ENCODE measurements around the gene RPLP2.

The RPLP2 gene

DNA sequence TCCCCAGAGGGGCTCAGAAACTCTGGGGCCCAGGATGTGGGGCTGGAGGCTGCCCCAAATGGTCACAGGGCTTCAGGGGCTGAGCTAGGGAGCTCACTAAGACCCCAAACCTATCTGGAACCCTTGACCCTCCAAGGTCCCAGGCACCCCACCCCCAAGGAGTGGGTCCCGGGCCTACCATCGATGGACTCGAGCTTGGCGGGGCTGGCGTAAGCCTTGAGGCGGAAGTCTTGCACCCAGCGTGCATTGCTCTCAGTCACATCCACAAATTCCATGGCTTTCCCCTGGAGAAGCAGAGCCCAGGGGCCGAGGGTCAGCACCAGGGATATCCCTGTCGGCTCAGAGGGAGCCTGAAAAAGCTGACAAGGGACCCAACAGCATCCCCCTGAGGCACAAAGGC is 35.9 kb upstream of the RPLP2 start:
- DNase-seq (ENCODE audit: low read depth) = no peak

DNA sequence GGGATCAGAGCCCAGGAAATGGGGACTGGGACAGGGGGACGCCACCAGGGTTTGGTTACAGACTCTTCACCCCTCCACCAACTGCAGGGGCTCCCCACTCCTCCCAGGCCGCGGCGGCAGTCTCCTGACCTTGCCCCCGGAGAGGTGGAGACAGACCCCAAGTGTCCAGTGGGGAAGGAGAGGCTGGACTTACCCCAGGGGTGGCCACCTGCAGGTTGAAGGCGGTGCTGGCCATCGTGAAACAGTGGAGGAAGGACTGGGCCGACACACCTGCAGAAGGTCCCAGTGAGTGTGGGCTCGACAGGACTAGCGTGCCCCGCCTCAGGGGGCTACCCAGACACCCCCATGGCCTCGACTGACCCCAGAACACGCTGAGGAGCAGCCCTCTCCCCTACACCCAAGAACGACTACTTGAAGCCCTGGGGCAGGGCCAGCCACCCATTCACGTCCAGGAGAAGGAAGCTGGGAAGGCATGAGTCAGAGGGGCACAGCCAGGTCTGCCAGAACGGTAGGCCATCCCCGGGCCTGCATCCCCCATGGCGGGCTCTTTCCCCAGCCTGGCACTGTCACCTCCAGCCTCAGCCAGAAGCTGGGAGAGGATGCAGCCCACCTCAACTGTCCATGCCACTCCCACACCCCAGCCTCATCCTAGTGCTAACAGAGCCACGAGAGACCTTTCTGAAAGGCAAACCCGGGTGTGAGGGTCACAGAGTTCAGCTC is 34.7 kb upstream of the RPLP2 start:
- no peak for DNase-seq (ENCODE audit: low read depth)

DNA sequence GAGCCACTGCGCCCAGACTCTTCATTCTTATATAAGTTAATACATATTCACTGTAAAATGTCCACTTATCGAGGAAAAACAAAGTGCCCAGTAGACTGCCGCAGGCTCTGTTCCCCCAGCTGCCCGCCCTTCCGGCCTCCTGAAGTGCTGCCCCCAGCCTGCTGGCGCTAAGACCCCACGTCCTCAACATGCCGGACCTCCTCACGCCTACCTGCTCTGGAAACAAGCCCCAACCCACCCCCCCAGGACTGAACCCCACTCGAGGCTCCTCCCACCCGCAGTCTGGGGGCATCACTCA is 33.6 kb upstream of the RPLP2 start:
- DNase-seq (ENCODE audit: low read depth) = no peak

DNA sequence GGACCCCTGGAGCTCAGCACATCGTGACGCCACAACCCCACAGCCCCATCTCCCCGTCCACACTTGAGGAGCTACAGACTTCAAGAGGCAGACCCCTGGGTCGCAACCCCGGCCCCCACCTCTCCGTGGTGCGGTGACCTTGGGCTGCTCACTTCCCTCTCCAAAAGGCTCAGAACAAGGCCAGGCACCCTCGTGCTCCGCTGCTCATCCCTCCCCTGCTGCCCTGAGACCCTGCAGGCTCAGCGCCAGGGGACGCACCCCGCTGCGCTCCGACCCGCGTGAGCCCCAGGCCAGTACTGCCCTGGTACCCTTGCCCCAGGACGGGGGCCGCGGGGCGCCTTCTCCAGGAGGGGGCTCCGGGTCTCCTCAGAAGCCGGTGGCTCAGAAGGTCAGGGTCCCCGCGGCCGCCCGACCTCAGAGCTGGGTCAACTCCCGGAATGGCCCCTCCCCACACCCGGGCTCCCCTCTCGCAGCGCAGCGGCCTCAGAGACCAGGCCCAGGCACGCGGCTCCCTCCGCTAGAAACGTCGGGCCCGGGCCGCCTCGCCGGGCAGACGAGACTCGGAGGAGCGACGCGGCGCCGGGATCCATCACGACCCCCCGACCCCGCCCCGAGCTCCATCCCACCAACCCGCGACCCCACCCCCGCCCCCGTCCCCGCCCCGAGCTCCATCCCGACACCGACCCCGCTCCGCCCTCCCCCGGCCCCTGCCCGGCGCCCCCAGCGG is 33.0 kb upstream of the RPLP2 start:
- DNase-seq (ENCODE audit: low read depth) = peak; percentile 35

DNA sequence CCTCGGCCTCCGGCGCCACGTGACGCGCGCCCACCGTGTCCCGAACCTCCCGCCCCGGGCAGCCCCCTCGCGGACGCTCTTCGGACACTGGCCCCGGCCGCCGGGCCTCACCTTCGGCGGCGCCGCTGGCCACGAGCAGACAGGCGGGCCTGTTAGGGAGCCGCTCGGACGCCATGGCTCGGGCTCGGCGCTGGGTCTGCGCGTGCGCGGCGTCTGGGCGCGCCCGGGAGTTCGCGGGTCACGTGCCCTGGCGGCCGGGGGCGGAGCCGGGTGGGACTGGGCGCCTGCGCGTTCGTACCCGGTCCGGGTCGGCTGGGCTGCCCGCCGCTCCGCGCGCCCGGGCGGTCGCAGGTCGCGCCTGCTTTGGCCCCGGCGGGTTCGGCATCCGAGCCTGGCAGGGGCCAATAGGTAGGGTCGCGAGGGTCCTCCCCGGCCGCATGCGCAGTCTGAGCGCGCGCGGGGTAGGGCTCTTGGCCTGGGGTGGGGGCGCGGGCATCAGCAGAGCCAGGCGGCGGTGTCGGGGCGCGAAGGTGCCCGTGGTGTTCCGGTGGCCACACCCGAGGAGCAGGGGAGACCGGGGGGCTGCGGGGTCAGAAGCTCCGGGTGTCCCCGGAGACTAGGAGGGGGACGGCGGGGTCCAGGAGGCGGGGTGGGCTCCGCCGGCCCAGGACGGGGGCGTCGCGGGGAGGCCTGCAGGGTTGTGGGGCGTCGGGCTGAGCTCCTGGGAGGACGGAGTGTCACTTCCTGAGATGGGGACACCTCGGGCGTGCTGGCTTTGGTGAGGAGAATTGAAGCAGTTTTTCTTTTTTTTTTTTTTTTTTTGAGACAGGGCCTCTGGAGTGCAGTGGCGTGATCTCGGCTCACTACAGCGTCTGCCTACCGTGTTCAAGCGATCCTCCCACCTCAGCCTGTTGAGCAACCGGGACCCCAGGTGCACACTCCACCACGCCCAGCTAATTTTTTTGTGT is 32.2 kb upstream of the RPLP2 start, which contains the start of gene GATD1:
TSS of gene GATD1 (minus strand) at position 200 of the 968 bp plus-strand sequence. CDS start at position 175, 25 bp downstream.
- peak; percentile 94 for DNase-seq (ENCODE audit: low read depth)

DNA sequence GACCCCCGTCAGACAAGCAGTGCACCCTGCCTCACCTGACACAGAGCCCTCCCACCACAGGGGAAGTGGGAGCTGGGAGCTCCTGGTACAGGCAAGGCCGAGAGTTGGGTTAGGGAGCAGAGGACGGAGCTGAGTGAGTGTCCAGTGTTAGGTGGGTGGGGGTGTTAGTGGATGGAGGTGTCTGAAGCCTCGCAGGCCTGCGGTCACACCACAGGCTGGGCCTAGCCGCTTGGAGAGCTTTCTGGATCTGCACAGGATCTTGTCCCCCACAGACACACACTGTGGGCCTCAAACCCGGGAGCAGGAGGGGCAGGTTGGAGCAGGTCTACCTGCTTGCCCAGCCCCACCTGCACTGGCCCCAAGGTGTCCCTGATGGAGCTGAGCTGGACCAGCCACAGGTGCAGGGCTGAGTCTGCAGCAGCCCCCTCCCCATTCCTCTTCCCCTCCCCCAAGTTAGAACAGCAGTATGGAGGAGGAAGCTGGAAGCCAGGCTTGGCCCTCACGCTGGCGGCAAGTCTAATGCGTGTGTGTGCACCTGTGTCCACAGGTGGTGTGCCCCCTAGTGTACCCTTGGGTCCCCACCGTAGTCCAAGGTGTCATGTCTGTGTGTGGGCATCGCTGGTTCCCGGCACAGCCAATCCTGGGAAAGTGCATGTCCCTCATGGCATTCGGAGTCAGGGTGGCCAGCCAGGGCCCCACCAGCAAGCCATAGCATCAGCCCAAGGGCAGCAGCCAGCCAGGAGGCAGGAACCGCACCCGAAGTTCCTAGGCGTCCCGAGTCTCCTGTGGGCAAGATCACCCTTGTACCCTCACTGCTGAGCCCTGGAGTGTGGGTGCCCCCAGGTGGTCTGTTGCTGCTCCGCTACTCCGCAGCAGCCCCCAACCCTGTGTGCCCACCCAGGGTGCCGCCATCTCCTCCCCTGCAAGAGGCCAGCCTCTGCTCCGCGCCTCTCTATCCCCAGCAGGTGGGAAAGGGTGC is 30.5 kb upstream of the RPLP2 start:
- no peak for DNase-seq (ENCODE audit: low read depth)

DNA sequence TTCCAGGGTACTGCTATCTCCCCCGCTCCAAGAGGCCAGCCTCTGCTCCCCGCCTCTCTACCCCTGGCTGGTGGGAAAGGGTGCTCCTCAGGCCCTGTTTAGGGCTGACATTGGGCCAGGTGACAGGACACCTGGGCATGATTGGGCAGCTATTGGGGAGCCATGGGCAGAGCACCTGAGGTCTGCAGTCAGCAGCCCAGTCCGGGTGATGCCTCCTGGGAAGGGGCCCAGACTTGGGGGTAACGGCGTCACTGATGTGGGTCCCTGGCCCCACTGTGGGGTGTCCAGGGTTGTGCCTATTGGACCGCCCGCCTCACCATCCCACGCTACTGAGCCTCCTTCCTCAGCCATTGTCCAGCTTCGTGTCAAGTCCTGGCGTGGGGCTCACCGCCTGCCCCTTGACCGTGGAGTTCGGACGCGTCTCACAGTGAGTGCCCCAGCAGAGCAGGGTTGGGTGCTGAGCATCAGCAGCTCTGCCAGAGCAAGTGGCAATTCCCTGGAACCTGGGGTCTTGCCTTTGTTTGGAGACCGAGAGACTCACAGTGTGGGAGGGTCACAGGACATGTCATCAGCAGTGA is 29.7 kb upstream of the RPLP2 start:
- DNase-seq (ENCODE audit: low read depth) = no peak

DNA sequence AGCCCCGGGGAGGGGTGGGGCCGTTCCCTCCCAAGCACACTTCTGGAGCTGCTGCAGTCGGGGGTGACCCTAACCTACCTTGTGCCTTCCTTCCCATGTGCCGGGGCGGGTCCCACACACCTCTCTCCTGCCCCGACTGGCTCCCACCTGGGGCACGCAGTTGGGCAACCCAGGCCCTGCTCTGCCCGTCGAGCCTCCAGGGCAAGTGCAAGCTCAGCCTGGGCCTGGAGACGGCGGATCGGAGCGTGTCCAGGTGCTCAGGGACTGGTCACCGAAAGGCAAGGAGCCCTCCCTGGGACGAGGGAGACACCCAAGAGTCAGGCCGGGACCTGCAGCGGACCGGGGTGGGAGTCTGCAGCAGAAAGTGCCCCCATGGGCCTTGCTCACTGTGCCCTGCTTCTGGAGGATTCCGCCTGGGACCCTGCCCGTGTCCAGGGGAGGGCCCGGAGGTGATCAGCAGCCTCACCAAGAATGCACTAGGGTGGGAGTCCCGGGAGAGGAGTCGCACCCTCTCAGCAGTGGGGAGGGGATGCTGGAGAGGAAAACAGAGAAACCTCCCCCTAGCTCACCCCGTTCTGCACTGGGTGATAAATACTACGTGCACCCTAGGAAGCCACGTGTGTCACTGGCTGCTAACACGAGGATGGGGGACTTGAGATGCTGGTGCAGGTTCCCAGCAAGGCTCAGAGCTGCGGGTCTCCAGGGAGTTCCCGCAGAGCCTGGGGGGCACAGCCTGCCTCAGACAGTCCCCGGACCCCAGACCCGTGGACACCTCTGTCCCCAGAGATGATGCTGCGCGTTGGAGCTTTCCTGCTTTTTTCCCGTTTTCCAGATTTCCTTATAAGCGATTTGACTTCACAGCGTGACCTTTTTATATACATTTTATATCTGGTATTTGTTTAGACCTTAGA is 27.2 kb upstream of the RPLP2 start:
- DNase-seq (ENCODE audit: low read depth) = no peak

DNA sequence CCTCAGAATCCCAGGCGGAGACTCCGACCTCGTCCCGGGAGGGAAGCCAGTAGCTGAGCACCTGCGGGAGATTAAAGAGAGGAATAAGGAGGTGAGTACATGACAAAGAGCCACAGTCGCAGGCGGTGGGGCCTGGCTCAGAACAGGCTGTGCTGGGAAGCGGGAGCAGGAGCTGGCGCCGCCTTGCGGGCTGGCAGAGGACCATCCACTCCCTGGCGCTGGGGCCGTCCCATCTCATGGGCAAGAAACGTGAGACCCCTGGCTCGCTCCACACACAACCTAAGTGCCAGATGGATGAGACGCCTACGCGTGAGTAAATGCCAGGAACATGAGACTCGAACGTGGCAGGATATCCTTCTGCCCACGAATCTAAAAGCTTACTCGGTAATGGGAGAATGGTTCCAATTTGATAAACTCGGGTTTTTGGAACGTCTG is 26.2 kb upstream of the RPLP2 start:
- no peak for DNase-seq (ENCODE audit: low read depth)

DNA sequence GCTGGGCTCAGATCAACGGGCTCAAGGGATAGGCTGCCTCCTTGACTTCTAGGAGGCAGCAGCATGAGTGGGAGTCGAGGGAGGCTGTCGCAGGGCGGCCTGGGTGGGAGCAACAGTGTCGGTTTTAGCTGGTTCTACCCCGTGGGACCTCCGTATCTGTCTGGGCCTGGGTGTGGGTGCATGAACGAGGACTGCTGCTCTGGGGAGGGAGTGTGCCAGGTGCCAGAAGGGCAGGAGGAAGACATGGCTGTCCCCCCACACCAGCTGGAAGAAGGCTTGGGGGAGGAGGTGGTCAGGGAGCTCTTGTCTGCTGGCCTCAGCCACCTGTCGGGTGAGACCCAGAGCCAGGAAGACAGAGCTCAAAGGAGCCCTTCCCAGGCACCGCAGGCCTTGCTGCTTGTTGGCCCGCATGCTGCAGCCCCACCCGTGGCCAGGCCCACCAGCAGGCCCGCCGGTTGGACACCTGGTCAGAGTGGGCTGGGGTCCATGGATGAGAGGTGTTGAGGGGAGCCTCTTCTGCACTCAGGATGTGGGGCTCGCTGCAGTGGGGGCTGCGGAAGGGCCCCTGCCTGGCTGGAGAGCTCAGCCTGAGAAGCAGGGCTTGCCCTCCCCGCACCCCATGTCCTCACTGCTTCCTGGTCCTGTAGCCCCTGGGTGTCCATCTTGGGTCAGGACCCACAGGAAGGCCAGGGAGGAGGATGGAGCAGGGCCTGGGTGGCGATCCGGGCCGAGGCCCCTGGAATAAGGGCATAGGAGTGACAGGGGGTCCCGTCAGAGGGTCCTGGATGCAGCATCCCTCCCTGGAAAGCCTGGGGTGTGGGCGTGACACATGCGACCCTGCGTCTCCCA is 23.3 kb upstream of the RPLP2 start:
- DNase-seq (ENCODE audit: low read depth) = no peak

DNA sequence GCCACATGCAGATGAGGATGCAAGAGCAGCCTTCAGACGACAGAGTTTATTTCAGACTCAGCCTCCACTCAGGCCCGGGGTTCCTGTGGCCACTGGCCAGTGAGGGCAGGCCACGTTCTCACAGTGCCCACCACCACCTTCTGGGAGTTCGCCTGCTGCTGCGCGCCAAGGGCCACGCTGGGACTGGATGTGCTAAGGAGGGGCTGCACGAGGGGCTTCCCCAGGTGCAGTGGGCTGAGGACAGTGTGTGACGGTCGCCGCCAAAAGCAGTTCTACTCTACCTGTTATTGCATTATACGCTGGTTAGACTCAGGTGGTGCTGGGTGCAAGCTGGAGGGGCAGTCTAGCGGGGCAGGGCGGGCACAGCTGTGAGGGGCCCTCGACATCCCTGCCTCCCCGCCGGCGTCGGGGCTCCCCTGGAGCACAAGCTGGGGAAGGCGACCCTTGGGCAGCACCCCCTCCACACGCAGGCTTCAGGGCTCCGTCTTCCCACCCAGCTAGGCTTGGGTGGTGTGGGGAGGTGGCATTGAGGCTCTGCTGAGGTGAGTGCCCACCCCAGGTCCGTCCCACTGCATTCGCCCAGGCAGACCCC is 22.6 kb upstream of the RPLP2 start:
- DNase-seq (ENCODE audit: low read depth) = no peak

DNA sequence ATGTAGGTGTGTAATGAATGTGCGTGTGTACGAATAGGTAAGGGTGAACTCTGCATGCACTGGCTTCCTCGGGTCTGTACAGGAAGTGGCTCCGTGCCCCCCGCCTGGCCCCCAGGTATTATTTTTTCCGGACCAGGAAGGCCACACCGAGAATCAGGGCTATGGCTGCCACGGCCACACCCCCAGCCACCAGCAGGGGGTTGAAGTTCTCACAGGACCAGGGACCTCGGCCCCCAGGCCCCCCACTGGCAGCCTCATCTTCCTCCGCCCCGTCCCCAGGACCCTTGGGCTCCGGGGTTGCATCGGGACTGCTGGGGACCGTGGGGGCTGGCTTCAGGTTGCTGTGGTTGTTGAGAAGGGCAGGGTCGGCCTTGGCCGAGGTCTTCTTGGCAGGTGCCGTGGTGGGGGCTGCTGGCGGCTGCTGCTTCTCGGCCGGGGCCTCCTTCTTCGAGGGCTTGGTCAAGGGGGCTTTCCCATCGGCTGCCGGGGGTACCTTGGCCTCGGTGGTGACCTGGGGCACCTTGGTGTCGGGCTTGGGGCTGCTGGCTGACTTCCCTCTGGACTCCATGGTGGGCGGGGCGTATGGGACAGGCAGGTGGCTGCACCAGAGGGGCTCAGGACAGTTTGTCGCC is 21.6 kb upstream of the RPLP2 start:
- DNase-seq (ENCODE audit: low read depth) = no peak

DNA sequence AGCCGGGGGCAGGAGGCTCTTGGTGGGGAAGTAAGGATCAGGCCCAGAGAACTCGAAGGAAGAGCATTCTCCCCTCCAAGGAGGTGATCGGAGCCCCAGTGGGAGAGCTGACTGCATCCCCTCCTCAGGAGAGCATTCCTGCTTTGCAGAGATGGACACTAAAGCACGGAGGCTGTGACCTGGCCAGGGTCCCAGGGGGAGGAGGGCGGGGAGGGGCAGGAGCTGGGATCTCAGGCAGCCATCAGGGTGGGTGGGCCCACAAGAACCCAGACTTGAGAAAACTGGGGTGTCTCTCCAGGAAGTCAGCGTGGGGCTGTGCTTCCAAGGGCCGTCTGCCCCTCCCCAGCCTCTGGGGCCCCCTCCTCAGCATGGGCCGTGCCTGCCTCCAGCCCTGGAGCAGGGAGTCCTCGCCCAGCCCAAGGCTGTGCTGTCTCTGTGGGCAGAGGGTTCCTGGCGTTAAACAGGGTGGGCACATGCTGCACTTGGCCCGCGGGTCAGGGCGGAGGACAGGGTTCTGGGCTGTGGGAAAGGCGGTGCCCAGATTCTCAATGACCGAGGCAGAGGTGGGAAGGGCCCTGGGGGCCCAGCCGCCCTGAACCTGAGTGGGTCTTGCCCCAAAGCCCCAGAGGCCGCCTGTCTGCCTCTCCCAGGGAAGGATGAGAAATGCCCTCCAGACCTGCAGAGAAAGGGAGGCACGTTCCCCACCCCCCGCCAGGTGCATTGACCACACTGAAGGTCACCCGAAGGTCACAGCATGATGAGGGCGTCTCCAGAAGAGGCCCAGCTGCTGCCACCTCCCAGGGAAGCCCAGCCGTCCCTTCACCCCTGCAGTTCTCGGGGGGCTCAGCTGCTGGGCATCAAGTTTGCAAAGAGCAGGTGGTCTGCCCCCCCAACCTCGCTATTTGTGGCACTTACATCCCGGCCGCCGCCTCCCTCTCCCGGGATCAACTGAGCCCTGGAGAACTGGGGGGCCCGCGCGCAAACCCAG is 20.5 kb upstream of the RPLP2 start:
- no peak for DNase-seq (ENCODE audit: low read depth)

DNA sequence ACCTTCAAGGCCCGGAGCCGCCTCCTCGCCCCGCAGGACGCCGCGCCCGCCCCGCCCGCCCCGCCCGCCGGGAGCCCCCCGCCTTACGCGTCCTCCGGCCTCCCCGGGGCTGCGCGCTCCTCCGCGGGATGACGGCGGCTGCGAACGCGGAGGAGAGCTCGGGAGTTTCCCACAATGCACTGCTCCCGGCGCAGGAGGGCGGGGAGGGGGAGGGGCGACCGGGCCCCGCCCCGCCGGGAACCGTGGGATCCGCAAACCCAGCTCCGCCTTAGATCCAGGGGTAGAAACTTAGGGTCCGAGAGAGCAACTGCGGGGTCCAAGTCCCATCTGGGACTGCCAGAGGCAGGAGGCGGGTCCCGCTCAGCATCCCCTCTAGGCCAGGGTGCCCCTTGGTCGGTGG is 19.8 kb upstream of the RPLP2 start, which contains the start of gene CEND1:
TSS of gene CEND1 (minus strand) at position 148 of the 400 bp plus-strand sequence. CDS start 1,514 bp downstream, outside the sequence.
- DNase-seq (ENCODE audit: low read depth) = no peak

DNA sequence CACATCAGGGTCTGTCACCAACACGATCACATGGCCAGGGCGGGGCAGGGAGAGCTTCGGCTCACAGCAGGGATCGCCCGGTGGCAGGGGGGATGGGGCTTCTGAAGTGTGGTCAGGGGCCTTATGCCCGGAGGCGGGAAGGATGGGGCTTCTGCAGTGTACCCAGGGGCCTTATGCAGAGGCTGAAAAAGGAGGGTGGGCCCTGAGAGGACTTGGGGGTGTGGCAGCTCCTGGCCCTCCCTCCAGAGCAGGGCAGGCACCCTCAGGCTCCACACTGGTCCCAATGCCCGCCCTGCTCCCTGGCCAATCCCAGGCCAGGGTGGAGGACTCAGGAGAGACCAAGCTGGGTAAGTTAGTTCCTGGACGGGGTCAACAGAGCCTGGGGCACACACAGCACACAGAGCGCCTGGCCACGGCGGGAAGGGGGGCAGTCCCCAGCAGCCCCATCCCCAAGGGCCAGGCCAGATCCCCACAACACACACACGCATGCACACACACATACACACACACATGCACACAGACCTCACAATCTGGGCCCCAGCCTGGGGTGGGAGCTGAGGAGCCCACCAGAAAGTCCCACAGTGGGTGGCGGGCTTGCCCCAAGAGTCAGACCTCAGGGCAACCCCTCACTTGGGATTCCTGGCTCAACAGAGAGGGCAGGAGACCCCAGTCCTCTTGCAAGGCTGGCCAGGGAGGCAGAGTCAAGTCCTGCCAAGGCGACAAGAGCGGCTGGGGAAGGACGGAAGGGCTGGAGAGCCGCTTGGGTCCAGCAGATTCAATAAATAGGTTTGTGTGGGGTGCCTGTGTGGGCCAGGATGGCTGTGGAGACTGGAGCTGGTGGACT is 18.8 kb upstream of the RPLP2 start:
- DNase-seq (ENCODE audit: low read depth) = no peak
